BE2C (cell line): ENCODE data around the gene ANXA3. TPM values are rescaled to one million over a fixed set of nuclear protein-coding genes. Genes with fewer than 3 reads are reported as not detected.
"Not testable (repeated sequence)": the region's sequence is repeated elsewhere in the genome, so short reads cannot be mapped to it uniquely, and the experiment has no call there.

Experiments
- DNase-seq: peaks from one replicate; pipeline ENCODE4 v3.0.0-alpha.2; 2020
- H3K27me3 ChIP-seq: fragments of 250-450 bp; sonication (Bioruptor Pico); 2 replicates; pipeline ENCODE4 v1.5.1; 2020; ENCODE audit warnings: mild to moderate bottlenecking
- H3K36me3 ChIP-seq: fragments of 250-450 bp; sonication (Bioruptor Pico); 2 replicates; pipeline ENCODE4 v1.5.1; 2020; ENCODE audit warnings: mild to moderate bottlenecking
- H3K4me1 ChIP-seq: fragments of 250-450 bp; sonication (Bioruptor Pico); 2 replicates; pipeline ENCODE4 v1.5.1; 2020
- H3K4me3 ChIP-seq: 2 replicates; pipeline ENCODE4 v1.5.1; 2011; ENCODE audit warnings: low read depth, low read length
- H3K9me3 ChIP-seq: fragments of 250-450 bp; sonication (Bioruptor Pico); 2 replicates; pipeline ENCODE4 v1.5.1; 2020
- polyA plus RNA-seq: library from polyadenylated mRNA; unstranded; fragments of >200 nt; gene quantifications from one replicate; pipeline ENCODE4 v1.2.1, GENCODE V29; 2012; ENCODE audit warnings: low read depth, missing spikeins; ENCODE audit not compliant: insufficient read length, insufficient read depth
- TF ChIP-seq, protein P1 (sequence below): IDR thresholded peaks from 2 replicates; pipeline ENCODE4 v1.5.1; 2012; ENCODE audit warnings: mild to moderate bottlenecking, low read depth, low read length

The ANXA3 gene, protein sequence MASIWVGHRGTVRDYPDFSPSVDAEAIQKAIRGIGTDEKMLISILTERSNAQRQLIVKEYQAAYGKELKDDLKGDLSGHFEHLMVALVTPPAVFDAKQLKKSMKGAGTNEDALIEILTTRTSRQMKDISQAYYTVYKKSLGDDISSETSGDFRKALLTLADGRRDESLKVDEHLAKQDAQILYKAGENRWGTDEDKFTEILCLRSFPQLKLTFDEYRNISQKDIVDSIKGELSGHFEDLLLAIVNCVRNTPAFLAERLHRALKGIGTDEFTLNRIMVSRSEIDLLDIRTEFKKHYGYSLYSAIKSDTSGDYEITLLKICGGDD
- polyA plus RNA-seq: not detected

DNA sequence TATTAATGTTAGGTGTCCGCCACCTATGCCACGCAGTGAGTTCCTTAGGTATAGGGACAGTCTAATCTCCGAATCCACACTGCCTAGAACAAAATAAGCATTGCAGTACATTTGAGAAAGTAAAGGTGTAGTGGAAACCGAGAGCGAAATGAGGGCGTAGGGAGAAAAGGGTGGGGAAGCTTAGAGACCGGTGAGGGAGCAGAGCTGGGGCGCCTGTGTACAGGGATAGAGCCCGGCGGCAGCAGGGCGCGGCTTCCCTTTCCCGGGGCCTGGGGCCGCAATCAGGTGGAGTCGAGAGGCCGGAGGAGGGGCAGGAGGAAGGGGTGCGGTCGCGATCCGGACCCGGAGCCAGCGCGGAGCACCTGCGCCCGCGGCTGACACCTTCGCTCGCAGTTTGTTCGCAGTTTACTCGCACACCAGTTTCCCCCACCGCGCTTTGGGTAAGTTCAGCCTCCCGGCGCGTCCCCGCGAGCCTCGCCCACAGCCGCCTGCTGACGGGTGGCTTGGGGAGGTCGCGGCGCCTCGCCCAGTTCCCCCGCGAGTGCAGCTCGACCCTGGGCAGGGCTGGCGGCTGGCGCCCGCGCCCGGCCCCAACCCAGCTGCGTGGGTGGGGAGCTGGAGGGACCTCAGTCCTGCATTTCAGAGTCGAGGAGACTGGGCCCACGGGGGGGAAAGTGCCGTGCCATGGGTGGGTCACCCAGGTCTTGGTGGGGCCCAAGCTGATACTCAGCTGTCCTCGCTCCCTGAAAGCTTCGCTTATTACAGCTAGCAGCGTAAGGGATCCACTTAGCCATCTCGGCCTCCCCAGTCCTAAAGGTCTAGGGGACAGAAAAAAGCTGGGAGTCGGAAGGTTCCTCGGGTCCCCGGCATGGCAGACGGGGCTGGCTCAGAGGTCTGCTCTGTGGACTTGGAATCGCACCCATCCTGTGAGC lies at the start of gene ANXA3:
Gene ANXA3, plus strand, starts transcription at position 351 of the 932 bp plus-strand sequence. CDS start 2,704 bp downstream, outside the sequence.
- Histone ChIP-seq H3K9me3 (no peaks in the 10 kb centered on the region), H3K4me1 (no peaks in the 10 kb centered on the region), H3K4me3 (peak within 1 kb of the TSS; percentile 58), H3K36me3 (no peaks in the 10 kb centered on the region), H3K27me3 (0 out of 2 replicates have a peak, but pooled peaks cover 3% of the 10 kb centered on the region)
- DNase-seq: peak; percentile 35
- TF ChIP-seq, protein P1, sequence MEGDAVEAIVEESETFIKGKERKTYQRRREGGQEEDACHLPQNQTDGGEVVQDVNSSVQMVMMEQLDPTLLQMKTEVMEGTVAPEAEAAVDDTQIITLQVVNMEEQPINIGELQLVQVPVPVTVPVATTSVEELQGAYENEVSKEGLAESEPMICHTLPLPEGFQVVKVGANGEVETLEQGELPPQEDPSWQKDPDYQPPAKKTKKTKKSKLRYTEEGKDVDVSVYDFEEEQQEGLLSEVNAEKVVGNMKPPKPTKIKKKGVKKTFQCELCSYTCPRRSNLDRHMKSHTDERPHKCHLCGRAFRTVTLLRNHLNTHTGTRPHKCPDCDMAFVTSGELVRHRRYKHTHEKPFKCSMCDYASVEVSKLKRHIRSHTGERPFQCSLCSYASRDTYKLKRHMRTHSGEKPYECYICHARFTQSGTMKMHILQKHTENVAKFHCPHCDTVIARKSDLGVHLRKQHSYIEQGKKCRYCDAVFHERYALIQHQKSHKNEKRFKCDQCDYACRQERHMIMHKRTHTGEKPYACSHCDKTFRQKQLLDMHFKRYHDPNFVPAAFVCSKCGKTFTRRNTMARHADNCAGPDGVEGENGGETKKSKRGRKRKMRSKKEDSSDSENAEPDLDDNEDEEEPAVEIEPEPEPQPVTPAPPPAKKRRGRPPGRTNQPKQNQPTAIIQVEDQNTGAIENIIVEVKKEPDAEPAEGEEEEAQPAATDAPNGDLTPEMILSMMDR: no peak

DNA sequence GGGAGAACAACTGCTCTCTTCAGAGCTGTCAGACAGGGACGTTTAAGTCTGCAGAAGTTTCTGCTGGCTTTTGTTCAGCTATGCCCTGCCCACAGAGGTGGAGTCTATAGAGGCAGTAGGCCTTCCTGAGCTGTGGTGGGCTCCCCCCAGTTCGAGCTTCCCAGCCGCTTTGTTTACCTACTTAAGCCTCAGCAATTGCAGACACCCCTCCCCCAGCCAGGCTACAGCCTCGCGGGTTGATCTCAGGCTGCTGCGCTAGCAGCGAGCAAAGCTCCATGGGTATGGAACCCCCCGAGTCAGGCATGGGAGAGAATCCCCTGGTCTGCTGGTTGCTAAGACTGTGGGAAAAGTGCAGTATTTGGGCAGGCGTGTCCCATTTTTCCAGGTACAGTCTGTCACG lies 45.3 kb upstream of the ANXA3 start:
- H3K36me3 ChIP-seq: peaks cover 25% of the 10 kb centered on the region
- DNase-seq, H3K27me3 ChIP-seq, H3K9me3 ChIP-seq, H3K4me3 ChIP-seq, H3K4me1 ChIP-seq: not testable (repeated sequence)

DNA sequence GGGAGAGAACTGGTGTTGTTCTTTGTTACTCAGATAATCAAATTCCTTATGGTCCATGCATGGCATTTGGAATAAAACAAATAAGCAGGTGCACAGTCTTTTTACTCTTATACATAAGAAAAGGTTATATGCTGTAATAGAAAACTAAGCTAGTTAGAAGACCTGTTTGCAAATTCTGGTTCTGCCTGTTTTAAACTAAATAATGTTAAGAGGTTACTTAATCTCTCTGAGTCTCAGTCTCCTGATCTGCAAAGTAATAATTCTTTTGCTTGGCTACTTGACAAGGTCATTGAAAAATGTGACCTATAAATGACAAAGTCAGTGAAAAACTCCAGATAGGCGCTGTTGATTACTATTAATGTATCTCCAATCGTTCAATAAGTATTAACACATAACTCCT lies 42.5 kb upstream of the ANXA3 start:
- no peaks in the 10 kb centered on the region for H3K9me3 ChIP-seq
- no peak overlapping the region for H3K4me3 ChIP-seq
- H3K36me3 ChIP-seq: peaks cover 32% of the 10 kb centered on the region

DNA sequence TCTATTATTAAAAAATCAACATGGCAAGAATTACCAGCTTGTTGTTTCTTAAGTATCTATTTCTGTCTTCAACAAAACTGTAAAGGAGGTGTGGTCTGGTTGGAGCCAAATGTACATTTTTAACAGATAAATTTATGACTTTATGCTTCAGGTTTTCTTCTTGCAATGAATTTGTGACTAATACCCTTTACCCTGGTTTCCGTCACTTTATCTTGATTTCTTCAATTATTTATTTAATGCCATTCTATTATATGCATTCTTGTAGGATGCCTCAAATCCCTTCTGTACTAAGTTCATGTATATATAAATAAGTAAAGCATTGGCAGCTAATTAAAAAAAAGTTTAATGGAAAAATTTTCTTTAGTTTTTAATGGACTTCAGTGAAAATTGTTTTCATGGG lies 41.5 kb upstream of the ANXA3 start:
- TF ChIP-seq, protein P1: no peak
- Histone ChIP-seq H3K9me3 (no peaks in the 10 kb centered on the region), H3K4me3 (no peak overlapping the region), H3K4me1 (no peaks in the 10 kb centered on the region), H3K27me3 (no peaks in the 10 kb centered on the region), H3K36me3 (peaks cover 32% of the 10 kb centered on the region)
- no peak for DNase-seq

More for the DNA sequence above, 42.5 kb upstream of the ANXA3 start:
- H3K4me1 ChIP-seq: no peaks in the 10 kb centered on the region
- H3K27me3 ChIP-seq: no peaks in the 10 kb centered on the region
- DNase-seq: no peak
- TF ChIP-seq, protein P1: no peak

DNA sequence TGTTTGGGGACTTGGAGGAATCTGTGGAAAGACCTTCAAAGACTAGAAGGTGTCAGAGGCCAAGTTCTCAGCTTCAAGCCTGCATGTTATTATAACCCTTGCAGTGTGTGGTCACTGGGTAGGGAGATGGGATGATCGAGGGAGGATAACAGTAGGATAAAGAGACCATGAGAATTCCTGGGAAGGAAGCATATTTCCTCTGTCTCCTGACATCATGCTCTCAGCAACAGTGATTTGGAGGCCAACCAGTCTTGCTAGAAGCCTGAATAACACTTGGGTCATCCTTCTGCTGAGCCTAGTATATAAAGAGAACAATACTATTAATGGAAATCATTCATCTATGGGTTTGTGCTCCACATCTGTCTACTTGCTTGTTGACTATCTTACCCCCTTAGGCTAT lies 40.9 kb upstream of the ANXA3 start:
- DNase-seq: no peak
- Histone ChIP-seq H3K4me3 (no peak overlapping the region), H3K27me3 (no peaks in the 10 kb centered on the region), H3K36me3 (peaks cover 32% of the 10 kb centered on the region), H3K9me3 (no peaks in the 10 kb centered on the region), H3K4me1 (no peaks in the 10 kb centered on the region)
- TF ChIP-seq, protein P1: no peak

DNA sequence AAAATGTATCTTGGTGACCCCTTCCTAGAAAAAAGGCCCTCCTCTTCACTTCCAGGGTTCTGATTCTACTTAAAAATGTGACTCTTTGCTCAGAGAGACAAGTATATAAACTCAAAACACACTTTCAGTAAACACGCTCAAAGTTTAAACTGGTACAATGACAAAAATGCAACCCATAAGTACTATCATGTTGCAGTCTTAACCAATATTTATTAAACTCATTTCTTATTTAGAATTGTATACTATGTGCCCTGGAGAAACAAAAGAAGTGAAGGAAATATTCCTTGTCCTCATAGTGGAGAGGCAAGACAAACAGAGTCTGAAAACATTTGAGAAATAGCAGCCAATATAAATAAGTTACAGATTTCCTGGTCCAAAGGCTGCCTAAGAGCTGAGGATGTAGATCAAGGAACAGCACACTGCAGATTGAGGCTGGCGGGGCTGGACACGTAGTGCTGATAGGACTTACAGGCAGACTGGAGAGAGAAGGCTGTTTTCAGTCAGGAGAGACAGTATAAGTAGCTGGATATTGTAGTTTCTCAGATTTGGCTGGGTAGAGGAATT lies 39.1 kb upstream of the ANXA3 start:
- no peak for DNase-seq
- H3K36me3 ChIP-seq: peaks cover 24% of the 10 kb centered on the region

More for the DNA sequence above, 39.1 kb upstream of the ANXA3 start:
- Histone ChIP-seq H3K4me1 (peaks cover 5% of the 10 kb centered on the region), H3K4me3 (no peak overlapping the region), H3K27me3 (no peaks in the 10 kb centered on the region), H3K9me3 (no peaks in the 10 kb centered on the region)
- TF ChIP-seq, protein P1: no peak
